ENCODE data around the gene ANO1.

Gene ANO1

DNA sequence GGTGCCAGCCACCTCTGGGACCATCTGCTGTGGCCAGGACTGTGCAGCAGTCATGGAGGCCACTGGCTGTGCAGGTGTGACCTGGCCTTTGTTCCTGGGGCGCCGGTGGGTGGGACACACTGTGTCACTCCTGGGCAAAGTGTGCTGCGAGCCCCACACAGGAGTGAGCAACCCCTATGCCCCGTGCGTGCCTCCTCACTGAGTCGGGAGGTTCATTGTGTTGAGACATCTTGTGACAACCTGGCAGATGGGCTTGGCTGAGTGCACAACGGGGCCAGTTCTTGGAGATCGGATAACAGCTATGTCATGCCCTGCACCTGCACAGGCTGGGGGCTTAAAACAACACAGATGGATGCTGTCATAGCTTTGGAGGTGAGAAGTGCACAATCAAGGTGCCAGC, 13.5 kb downstream of the ANO1 start:
- no peak for TF ChIP-seq EZH2phosphoT487 (IDR thresholded peaks at IDR 0.05; ENCODE audit: low read length)
- no peak for TF ChIP-seq EZH2 (optimal IDR thresholded peaks at IDR 0.05; ENCODE audit: low read depth, low read length)
- TF ChIP-seq, protein P1, sequence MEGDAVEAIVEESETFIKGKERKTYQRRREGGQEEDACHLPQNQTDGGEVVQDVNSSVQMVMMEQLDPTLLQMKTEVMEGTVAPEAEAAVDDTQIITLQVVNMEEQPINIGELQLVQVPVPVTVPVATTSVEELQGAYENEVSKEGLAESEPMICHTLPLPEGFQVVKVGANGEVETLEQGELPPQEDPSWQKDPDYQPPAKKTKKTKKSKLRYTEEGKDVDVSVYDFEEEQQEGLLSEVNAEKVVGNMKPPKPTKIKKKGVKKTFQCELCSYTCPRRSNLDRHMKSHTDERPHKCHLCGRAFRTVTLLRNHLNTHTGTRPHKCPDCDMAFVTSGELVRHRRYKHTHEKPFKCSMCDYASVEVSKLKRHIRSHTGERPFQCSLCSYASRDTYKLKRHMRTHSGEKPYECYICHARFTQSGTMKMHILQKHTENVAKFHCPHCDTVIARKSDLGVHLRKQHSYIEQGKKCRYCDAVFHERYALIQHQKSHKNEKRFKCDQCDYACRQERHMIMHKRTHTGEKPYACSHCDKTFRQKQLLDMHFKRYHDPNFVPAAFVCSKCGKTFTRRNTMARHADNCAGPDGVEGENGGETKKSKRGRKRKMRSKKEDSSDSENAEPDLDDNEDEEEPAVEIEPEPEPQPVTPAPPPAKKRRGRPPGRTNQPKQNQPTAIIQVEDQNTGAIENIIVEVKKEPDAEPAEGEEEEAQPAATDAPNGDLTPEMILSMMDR (IDR thresholded peaks at IDR 0.05; ENCODE audit: low read length): no peak
- no peak overlapping the region for H3K9ac ChIP-seq (ENCODE audit: low read length)
- no peaks in the 10 kb centered on the region for H3K79me2 ChIP-seq (ENCODE audit: low read length)
- H3K9me2 ChIP-seq (replicated peaks; ENCODE audit: insufficient read depth, low read length): no peaks in the 10 kb centered on the region
- H3F3A ChIP-seq (ENCODE audit: insufficient read depth, low read length): no peaks in the 10 kb centered on the region
- no peaks in the 10 kb centered on the region for H3K4me1 ChIP-seq (ENCODE audit: low read length)
- H2AFZ ChIP-seq (ENCODE audit: low read length): no peak overlapping the region
- no peak for DNase-seq
- H4K20me1 ChIP-seq (ENCODE audit: insufficient read depth, low read length): no peaks in the 10 kb centered on the region
- no peaks in the 10 kb centered on the region for H3K9me3 ChIP-seq (replicated peaks; ENCODE audit: insufficient read depth, low read length)
- peaks cover 90% of the 10 kb centered on the region for H3K27me3 ChIP-seq (replicated peaks; ENCODE audit: insufficient read depth, low read length)
- no peak overlapping the region for H3K4me2 ChIP-seq (ENCODE audit: low read depth, low read length)
- no peak overlapping the region for H3K27ac ChIP-seq (ENCODE audit: low read length)
- no peak overlapping the region for H3K4me3 ChIP-seq (ENCODE audit: low read length)
- H3K36me3 ChIP-seq (replicated peaks; ENCODE audit: insufficient read depth, low read length): no peaks in the 10 kb centered on the region

DNA sequence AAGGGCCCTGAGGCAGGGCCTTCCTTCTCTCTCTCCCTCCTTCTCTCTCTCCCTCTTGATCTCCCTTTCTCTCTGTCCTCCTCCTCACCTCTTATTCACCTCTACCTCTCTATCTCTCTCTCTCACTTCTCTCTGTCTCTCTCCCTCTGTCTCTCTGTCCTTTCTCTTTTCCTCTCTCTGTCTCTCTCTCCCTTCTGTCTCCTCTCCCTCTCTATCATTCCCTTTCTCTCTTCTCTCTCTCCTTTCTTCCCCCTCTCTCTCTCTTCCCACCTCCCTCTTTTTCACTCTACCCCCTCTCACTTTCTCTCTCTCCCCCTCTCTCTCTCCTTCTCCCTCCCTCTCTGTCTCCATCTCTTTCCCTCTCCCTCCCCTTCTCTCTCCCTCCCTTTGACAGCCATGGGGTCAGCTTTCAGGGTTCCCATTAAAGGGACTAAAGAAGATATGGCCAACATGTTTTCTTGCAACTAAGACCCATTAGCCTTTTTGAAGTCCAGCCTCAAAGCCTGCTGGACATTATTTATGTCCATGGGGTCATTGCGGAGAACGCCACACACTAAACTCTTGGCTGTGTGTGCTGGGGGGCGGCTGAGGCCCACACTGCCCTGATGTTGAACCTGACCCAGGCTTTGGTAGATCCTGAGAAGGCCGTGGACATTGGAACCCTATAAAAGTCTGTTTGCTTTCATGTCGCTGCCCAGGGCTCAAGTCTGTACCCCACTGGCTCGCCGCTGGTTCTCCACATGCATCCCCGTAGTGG, 15.0 kb downstream of the ANO1 start:
- no peak overlapping the region for H2AFZ ChIP-seq (ENCODE audit: low read length)
- TF ChIP-seq EZH2 (optimal IDR thresholded peaks at IDR 0.05; ENCODE audit: low read depth, low read length) (no peak), EZH2phosphoT487 (IDR thresholded peaks at IDR 0.05; ENCODE audit: low read length) (no peak)
- TF ChIP-seq, protein P1 (IDR thresholded peaks at IDR 0.05; ENCODE audit: low read length): no peak

DNA sequence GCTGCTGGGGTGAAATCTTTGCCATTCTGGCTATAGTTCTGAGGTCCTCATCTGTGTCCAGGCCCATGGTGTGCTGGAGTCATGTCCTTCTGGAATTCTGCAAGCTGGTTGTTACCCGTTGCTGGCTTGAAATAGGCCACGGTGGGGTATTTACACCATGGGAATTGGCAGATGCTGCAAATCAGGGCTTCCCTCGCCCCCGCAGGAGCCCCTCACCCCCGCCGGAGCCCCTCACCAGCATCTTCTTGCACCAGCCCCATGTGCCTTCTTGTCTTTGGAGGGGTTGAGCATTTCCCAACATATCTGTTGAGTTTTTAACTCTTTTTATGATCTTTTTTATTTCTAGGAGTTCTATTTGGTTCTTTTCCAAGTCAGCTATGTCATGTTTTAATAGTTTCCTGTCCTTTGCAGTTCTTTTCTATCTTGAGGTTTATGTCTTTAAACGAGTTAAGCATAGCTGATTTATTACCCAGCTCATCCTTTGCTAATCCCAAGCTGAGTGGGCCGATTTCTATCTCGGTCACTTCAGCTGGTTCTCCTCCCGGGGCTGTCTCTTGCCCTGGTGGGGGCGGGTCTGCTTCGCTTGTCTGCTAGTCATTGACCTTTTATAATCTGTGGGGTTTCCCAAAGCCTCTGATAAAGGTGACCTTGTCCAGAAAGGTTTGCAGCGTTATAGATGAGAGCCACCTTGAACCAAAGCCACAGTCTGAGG, 17.6 kb downstream of the ANO1 start:
- no peaks in the 10 kb centered on the region for H3K9me2 ChIP-seq (replicated peaks; ENCODE audit: insufficient read depth, low read length)
- H2AFZ ChIP-seq (ENCODE audit: low read length): no peak overlapping the region
- TF ChIP-seq EZH2 (optimal IDR thresholded peaks at IDR 0.05; ENCODE audit: low read depth, low read length) (no peak), EZH2phosphoT487 (IDR thresholded peaks at IDR 0.05; ENCODE audit: low read length) (no peak)
- TF ChIP-seq, protein P1 (IDR thresholded peaks at IDR 0.05; ENCODE audit: low read length): no peak
- H3K79me2 ChIP-seq (ENCODE audit: low read length): no peaks in the 10 kb centered on the region
- H3K9ac ChIP-seq (ENCODE audit: low read length): no peak overlapping the region
- no peaks in the 10 kb centered on the region for H4K20me1 ChIP-seq (ENCODE audit: insufficient read depth, low read length)
- no peak overlapping the region for H3K4me3 ChIP-seq (ENCODE audit: low read length)
- no peak for DNase-seq
- H3K4me2 ChIP-seq (ENCODE audit: low read depth, low read length): no peak overlapping the region
- H3K4me1 ChIP-seq (ENCODE audit: low read length): no peaks in the 10 kb centered on the region
- H3K9me3 ChIP-seq (replicated peaks; ENCODE audit: insufficient read depth, low read length): no peaks in the 10 kb centered on the region
- H3K36me3 ChIP-seq (replicated peaks; ENCODE audit: insufficient read depth, low read length): no peaks in the 10 kb centered on the region
- H3F3A ChIP-seq (ENCODE audit: insufficient read depth, low read length): no peaks in the 10 kb centered on the region
- H3K27ac ChIP-seq (ENCODE audit: low read length): no peak overlapping the region
- H3K27me3 ChIP-seq (replicated peaks; ENCODE audit: insufficient read depth, low read length): peaks cover 95% of the 10 kb centered on the region

More for the DNA sequence above, 15.0 kb downstream of the ANO1 start:
- H3K27ac ChIP-seq (ENCODE audit: low read length): no peak overlapping the region
- no peak for DNase-seq
- H3K9ac ChIP-seq (ENCODE audit: low read length): no peak overlapping the region
- no peaks in the 10 kb centered on the region for H3K9me2 ChIP-seq (replicated peaks; ENCODE audit: insufficient read depth, low read length)
- H4K20me1 ChIP-seq (ENCODE audit: insufficient read depth, low read length): no peaks in the 10 kb centered on the region
- H3K4me3 ChIP-seq (ENCODE audit: low read length): no peak overlapping the region
- no peaks in the 10 kb centered on the region for H3F3A ChIP-seq (ENCODE audit: insufficient read depth, low read length)
- peaks cover 93% of the 10 kb centered on the region for H3K27me3 ChIP-seq (replicated peaks; ENCODE audit: insufficient read depth, low read length)
- no peaks in the 10 kb centered on the region for H3K4me1 ChIP-seq (ENCODE audit: low read length)
- H3K9me3 ChIP-seq (replicated peaks; ENCODE audit: insufficient read depth, low read length): no peaks in the 10 kb centered on the region
- no peaks in the 10 kb centered on the region for H3K36me3 ChIP-seq (replicated peaks; ENCODE audit: insufficient read depth, low read length)
- H3K79me2 ChIP-seq (ENCODE audit: low read length): no peaks in the 10 kb centered on the region
- H3K4me2 ChIP-seq (ENCODE audit: low read depth, low read length): no peak overlapping the region
